GM18870 (cell line): ENCODE results near the gene ADGRF3.
"Not testable (repeated sequence)": the region's sequence is repeated elsewhere in the genome, so short reads cannot be mapped to it uniquely, and the experiment has no call there.

ENCODE experiments used
- ATAC-seq: cut with Tn5 transposase; IDR thresholded peaks from one replicate; pipeline ENCODE4 v1.9.1; 2021; ENCODE audit warnings: moderate library complexity; ENCODE audit not compliant: unreplicated experiment

ADGRF3 gene

DNA sequence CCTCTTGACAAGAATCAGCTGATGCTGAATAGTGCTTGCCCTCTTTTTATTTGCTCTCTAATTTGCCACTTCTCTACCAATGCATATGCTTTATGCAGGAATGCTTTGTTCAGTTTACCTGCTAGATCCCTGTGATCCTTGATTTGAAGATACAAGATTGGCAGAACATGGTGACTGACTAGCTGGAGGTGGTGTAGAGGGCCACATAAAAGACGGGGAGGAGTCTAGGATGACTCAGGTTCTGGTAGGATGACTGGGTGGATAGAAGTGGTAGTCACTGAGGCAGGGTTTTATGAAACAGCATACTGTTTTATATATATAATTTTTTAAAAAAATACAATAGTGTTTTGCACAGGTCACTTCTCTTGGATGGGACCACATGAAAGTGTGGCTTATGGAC, 6.3 kb upstream of the ADGRF3 start:
- ATAC-seq: no peak

DNA sequence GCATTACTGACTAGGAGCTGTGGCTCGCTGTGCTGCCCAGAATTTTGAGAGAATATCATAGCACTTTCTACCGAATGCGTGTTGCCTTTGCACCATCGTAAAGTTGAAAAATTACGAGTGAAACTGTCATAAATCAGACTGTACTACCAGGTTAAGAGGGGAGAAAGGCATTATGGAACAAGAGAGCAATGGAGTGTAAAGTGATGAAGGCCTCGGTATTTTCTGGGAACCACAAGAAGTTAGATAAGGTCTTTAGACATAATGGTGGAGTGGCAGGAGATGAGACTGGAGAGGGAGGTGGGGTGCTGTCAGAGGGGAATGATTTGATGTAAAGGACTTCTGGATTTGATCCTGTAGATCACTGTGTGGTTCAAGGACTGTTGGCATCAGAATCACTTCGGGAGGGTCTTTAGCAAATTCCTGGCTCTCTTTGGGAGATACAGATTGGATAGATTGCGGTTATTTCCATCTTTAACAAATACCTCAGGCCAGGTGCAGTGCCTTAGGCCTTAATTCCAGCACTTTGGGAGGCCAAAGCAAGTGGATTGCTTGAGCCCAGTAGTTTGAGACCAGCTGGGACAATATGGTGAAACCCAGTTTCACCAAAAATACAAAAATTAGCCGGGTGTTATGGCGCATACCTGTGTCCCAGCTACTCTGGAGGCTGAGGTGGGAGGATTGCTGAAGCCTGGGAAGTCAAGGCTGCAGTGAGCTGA, 4.9 kb upstream of the ADGRF3 start:
- no peak for ATAC-seq

DNA sequence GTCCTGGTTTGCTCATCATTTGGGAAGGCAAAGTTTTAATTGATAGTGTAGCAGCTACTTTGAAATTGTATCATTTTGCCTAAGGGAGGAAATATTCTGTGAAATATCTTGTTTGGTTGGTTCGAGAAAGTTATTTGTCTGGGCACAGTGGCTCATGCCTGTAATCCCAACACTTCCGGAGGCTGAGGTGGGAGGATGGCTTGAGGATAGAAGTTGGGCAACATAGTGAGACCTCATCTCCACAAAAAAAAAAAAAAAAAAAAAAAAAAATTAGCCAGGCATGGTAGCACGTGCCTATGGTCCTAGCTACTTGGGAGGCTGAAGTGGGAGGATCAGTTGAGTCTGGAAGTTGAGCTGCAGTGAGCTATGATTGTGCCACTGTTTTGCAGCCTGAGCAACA, 3.1 kb upstream of the ADGRF3 start:
- ATAC-seq: no peak

DNA sequence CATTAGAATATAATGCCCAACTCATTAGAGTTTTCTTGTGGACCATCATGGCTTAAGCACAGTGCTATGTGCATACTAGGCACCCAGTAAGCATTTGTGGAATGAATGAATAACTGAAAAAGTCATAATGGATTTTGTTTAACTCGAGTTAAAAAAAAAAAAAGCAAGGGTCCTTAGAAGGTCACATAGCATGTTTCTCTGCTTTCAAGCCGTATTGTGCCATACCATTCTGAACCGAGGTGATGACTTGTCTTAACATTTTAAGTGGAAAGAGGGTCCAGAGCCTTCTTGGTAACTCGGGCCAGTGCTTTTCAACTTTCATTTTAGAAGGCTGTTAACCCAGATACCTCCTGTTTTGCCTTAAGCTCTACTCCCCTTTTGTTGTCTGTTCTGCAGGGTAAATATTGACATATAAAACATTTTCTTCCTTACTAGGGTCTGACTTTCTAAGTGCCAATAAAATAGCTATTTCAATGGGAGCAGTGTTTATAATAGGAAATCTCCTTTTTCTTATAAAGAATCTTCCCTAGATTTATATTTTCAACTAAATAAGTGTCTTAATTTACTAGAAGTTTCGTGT, 787 bp upstream of the ADGRF3 start:
- ATAC-seq: no peak

DNA sequence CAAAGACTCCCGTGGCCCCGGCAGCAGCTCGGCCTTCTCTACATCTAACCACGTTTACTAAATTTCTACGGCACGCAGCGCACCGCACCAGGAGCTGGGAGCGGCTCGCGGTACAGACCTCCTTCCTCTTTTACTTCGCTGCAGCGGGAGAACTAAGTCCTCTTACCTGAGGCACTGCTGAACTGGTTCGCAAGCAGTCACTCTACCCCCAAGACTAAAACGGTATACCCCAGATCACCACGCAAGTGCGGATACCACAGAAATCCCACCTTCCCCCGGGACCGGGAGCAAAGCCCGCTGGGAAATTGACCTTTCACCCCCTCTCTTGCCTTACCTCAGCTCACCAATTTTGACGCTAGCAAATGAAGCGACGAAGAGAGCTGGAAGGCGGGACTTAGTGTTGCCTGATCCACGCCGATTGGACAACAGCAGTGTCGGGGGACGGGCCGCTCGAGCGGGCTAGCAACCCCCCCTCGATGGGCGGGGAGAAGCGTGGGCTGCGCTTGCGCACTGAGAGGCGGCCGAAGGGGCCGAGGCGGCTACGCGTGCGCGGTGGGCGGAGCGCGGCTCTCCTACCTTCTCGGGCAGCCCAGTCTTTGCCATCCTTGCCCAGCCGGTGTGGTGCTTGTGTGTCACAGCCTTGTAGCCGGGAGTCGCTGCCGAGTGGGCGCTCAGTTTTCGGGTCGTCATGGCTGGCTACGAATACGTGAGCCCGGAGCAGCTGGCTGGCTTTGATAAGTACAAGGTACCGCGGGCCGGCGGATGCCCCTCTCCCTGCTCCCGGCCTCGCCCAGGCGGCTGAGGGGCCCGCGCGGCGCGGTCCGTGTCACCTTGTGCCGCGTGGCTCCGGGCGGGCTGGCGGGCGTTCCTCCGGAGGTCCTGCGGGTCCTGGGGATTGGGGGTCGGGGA, 790 bp downstream of the ADGRF3 start, which contains the start of gene SELENOI:
SELENOI (plus strand) TSS at position 599 of the 909 bp plus-strand sequence; CDS start at position 689, 90 bp downstream.
- peak; percentile 95 for ATAC-seq

DNA sequence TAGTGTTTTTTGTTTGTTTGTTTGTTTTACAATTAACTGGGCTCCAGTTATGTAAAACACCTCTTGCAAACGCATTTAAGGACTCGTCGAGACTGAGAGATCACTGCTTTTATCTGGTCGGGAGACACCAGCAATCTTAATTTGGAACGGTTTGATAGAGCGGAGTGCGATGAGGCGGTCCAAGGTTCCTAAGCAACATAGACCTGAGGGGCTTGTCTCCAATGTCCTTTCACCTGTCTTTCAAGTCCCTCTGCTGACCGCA, 1.4 kb downstream of the ADGRF3 start:
- ATAC-seq: no peak

DNA sequence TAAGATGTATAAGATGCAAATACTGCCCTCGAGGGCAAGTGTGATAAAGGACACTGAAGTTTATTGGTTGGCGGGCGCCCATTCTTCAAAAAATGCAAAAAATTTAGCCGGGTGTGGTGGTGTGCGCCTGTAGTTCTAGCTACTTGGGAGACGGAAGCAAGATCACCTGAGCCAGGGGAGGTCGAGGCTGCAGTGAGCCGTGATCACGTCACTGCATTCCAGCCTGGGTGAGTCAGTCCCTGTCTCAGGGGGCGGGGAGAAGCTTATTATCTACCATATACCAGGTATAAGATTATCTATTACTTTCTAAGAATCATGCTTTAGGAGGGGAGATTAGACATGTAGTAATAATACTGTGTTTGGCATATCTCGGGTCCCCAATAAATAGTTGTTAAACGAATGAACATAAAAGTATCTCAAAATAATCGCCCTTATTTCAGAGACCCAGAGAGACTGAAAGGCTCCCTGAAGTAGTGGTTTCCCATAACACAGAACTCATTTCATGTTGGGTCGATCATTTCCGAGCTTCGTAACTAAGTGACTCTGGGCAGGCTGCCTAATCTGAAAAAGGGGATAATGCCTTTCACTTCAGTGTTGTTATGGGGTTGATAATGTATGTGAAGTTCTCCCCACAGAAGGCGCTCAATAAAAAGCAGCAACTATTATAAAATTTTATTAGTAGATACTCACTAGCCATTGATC, 1.9 kb downstream of the ADGRF3 start:
- no peak for ATAC-seq

DNA sequence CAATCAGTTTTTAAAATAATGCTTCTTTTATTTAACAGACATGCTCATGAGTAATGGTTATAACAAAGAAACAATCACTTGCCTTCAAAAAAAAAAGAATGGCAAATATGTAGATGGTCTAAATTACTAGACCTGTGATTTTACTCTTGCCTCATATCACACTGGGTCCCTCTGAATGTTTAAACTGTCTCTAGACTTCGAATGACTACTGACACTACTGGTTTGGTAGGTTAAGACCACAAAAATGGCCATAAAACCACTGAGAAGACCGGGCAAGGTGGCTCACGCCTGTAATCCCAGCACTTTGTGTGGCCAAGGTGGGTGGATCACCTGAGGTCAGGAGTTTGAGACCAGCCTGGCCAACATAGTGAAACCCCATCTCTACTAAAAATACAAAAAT, 5.8 kb downstream of the ADGRF3 start:
- no peak for ATAC-seq

DNA sequence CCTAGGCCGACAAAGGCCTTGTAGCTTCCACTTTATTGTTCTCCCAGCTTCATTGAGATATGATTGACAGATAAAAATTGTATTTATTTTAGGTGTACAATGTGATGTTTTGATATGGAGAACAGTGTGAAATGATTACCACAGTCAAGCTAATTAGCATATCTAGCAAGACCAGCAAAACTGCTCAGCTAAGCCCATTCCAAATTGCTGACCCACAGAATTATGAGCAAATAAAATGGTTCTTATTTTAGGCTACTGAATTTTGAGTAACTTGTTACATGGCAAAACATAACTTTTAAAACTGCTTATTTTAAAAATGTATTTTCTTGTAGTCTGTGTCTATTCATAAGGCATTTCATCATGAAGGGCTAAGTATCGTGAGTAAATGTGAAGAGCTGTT, 9.3 kb downstream of the ADGRF3 start:
- no peak for ATAC-seq

DNA sequence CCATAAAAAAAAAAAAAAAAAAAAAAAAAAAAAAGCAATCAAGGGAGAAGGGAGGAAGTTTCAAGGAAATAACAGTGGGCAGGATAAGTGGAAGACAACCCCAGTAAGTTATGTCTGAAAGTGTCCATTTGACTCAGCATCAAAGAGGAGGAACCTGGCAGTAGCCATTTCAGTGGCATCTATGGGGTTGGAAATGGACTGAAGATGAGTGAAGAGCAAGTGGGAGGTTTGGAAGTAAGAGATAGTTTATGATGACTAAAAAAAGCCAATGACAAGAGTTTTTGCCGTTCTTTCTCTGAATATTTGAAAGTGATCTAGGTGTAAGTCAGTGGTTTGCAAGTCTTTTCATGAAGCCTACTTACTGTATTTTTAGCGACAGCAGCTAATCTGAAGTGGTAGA, 9.9 kb downstream of the ADGRF3 start:
- ATAC-seq: no peak

DNA sequence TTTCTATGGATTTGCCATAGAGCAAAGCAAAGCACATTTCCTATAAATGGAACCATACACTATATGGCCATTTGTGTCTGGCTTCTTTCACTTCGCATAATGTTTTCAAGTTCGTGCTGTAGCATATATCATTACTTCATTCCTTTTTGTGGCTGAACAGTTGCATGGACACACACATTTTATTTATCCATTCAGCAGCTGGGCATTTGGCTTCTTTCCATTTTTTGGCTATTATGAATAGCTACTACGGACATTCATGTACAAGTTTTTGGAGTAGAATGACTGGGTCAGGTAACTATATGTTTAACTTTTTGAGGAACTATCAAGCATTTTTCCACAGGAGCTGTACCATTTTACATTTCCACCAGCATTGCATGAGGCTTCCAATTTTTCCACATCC, 11.4 kb downstream of the ADGRF3 start:
- no peak for ATAC-seq

DNA sequence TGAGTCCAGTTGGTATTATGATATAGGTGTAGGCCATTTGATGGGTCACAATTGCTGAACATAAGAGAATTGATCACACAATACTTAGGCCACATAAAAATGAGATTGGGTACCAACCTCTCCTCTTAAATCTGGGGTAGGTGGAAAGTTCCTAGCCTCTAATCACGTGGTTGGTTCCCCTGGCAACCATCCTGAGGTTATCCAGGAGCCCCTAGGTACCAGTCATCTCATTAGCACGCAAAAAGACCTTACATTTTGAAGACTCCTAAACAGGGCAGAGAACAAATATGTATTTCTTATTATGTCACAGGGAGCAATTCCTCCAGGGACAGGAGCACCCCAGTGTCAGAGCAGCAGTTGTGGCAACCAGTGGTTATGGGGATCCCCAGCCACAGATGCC, 13.3 kb downstream of the ADGRF3 start:
- ATAC-seq: no peak

DNA sequence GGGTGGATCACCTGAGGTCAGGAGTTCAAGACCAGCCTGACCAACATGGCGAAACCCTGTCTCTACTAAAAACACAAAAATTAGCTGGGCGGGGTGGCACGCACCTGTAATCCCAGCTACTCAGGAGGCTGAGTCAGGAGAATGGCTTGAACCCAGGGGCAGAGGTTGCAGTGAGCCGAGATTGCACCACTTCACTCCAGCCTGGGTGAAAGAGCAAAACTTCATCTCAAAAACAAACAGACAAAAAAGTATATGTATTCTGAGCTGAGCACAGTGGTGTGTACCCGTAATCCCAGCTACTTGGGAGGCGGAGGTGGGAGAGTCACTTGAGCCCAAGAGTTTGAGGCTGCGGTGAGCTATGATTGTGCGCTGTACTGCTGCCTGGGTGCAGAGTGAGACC, 15.3 kb downstream of the ADGRF3 start:
- ATAC-seq: not testable (repeated sequence)

DNA sequence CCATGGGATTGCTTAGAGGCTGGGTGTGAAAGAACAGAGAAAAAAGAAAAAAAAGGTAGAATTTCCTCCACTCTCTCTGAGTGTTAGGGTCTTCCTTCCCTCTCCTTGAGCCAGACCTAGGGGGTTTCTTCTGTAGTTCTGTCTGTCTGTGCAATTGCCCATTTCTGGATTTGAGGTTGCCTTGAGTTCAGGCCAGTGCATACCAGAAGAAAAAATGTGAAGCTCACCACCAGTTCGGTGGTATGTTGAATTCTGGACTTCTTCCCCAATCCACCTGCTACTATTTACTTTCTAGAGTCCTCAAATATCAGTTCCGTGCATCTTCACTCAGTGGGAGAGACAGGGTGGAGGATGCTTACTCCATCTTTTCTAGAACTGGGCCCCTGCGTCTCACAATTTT, 16.0 kb downstream of the ADGRF3 start:
- ATAC-seq: no peak

DNA sequence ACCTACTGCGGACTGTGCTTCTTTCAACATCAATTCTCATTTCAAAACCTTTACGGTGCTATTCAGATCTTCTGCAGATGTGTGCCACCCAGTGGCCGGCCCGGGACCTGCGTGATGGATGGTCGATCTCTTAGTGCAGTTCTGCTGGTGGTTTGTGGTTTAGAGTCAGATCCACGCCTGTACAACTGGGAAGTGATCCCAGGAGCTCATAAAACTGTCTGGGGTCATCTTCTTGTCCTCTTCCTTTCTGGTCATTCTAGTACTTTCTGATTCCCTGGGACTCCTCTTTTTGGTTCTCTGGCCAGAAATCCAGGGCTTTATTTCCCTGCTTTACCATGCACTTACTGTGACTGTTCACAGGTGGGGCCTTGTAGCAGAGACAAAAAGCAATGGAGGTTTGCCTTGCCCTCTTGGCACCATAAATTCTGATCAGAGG, 16.5 kb downstream of the ADGRF3 start:
- no peak for ATAC-seq

DNA sequence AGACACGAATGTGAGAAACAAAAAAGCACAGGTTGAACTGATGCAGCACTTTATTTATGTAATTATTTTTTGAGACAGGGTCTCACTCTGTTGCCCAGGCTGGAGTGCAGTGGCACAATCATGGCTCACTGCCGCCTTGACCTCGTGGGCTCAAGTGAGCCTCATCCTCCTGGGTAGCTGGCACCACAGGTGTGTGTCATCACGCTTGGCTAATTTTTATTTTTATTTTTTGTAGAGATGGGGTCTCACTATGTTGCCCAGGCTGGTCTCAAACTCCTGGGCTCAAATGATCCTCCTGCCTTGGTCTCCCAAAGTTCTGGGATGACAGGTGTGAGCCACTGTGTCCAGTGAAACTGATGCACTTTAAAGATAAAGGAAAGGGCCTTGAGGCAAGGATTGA, 17.5 kb downstream of the ADGRF3 start:
- not testable (repeated sequence) for ATAC-seq

DNA sequence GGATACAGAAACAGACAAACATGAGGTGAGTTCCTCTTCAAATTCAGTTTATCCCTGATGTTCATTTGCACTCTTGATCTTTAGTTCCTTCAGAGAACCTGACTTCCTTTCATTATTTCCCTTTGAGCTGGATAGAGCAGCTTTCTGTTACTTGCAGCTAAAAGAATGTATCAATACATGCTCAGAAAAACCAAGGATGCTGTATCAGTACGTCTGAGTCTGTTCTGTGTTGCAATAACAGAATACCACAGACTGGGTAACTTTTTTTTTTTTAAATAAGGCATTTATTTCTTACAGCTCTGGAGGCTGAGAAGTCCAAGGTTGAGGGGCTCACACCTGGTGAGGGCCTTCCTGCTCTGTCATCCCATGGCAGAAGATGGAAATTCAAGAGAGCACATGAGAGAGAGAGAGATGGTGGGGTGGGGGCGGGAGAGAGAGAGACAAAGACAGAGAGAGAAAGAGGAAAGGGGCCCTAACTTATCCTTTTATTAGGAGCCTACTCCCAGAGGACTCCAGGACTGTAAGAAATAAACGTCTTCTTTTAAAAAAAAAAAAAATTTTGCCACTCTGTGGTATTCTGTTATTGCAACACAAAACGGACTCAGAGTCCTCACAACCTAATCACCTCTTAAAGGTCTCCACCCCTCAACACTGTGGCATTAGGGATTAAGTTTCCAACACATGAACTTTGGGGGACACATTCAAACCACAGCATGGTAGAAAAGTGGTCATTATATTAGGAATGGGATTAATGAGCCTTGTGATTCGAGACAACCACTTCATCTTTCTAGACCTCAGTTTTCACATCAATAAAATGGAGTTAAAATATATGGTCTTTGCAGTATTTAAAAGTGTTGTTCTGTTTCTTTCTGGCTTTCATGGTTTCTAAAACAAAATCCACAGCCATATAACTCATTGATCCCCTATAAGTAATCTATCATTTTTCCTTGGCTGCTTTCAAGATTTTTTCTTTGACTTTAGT, 19.0 kb downstream of the ADGRF3 start:
- ATAC-seq: no peak

DNA sequence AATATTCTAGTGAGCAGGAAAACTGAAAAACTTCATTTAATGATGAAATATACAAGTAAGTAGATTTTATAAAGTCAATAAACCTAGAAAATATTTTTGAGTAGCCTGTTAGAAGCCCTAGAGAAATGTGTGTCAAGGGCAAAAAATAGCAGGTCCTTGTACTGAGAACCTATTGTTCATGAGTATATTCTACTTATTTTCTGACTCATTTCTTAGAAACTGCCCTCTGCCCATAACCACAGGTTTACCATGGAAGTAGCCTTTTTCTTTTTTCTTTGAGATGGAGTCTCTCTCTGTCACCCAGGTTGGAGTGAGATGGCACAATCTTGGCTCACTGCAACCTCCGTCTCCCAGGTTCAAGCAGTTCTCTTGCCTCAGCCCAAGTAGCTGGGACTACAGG, 20.1 kb downstream of the ADGRF3 start:
- no peak for ATAC-seq

DNA sequence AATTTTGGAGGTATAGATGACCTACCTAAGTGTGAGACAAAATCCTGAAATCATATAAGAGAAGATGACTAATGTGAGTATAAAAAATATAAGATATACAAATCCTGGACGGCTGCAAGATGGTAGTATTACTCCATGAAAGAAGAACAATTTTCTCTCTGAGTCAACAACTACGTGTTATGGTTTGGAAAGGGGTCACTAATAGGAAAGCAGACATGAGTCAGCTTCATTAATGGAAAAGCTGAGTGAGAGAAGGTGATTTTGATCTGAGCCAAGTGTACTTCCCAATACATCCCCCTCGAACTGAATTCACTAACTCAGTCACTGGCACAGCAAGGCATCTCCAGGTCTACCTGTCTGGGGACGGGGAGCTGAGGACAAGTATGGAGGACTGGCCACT, 20.7 kb downstream of the ADGRF3 start:
- no peak for ATAC-seq

DNA sequence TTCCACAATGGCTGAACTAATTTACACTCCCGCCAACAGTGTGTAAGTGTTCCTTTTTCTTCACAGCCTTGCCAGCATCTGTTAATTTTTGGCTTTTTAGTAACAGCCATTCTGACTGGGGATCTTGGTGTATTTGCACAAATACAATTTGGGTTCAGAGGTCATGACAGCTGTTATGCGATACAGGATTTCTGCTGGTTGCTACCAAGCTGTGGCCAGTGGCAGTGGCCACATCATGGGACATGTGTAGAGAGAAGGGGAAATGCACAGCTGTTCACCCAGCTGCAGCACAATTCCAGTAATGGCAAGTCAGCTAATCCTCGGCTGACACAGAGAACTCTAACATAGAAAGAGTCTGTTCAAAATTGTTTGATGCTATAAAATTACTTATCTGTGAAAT, 21.7 kb downstream of the ADGRF3 start:
- ATAC-seq: no peak
